H1 (cell line): ENCODE measurements around the gene MEF2A. TPM values are rescaled to one million over a fixed set of nuclear protein-coding genes. Genes with fewer than 3 reads are reported as not detected.

Experiments used
- CTCF ChIA-PET: fragments of 300-600 bp; sonication (Branson Sonifier 250); formaldehyde crosslinking; loops from one replicate; lab custom pipeline; 2021; ENCODE audit not compliant: partially characterized antibody; lab: Charles Lee
- POLR2A ChIA-PET: fragments of 300-600 bp; sonication (Branson Sonifier 250); formaldehyde crosslinking; loops from one replicate; lab custom pipeline; 2021; ENCODE audit warnings: inconsistent platforms; ENCODE audit not compliant: partially characterized antibody; lab: Charles Lee
- DNase-seq, 2 experiments: peaks; one replicate each; pipeline versions ENCODE4 v3.0.0 to v3.0.0-alpha.2; 2010 to 2022; ENCODE audit warnings: low spot score in 2 of 2, low read depth in 1 of 2, mixed read lengths in 1 of 2
- FAIRE-seq: peaks from 2 replicates; lab custom pipeline; 2011; peaks lifted over from hg19 to GRCh38; lab: Jason Lieb, UNC
- H2AFZ ChIP-seq: 2 replicates; pipeline ENCODE4 v1.8.1; 2012; ENCODE audit warnings: low read length, inconsistent platforms
- H2AK5ac ChIP-seq: 2 replicates; pipeline ENCODE4 v1.6.1; 2013; ENCODE audit warnings: low read depth, low read length
- H2BK120ac ChIP-seq: replicated peaks from 2 replicates; pipeline ENCODE3; 2013; ENCODE audit warnings: low read depth, low read length, inconsistent platforms
- H2BK12ac ChIP-seq: 2 replicates; pipeline ENCODE4 v1.6.1; 2013; ENCODE audit warnings: low read depth, low read length
- H2BK15ac ChIP-seq: 2 replicates; pipeline ENCODE4 v1.6.1; 2013; ENCODE audit warnings: low read length
- H2BK20ac ChIP-seq: 2 replicates; pipeline ENCODE4 v1.6.1; 2013; ENCODE audit warnings: low read length
- H2BK5ac ChIP-seq: 2 replicates; pipeline ENCODE4 v1.6.1; 2013; ENCODE audit warnings: low read depth, low read length
- H3K14ac ChIP-seq: 2 replicates; pipeline ENCODE4 v1.6.1; 2013; ENCODE audit warnings: inconsistent platforms; ENCODE audit not compliant: insufficient read length
- H3K18ac ChIP-seq: 2 replicates; pipeline ENCODE4 v1.6.1; 2013; ENCODE audit warnings: low read length; ENCODE audit errors: extremely low read depth
- H3K23ac ChIP-seq: 2 replicates; pipeline ENCODE4 v1.6.1; 2013; ENCODE audit warnings: inconsistent platforms; ENCODE audit not compliant: insufficient read length
- H3K23me2 ChIP-seq: 2 replicates; pipeline ENCODE4 v1.6.1; 2013; ENCODE audit warnings: low read depth, low read length
- H3K27ac ChIP-seq: 2 replicates; pipeline ENCODE4 v1.6.1; 2011; ENCODE audit warnings: low read depth, low read length, inconsistent platforms
- H3K27me3 ChIP-seq, 4 experiments: replicated peaks in 1 of 4; 1 replicate in 1 of 4; 2 replicates in 3 of 4; pipeline versions ENCODE4 v1.6.1 to v1.8.1; 2011 to 2013; ENCODE audit warnings: low read length in 3 of 4, mild to moderate bottlenecking in 3 of 4, inconsistent platforms in 2 of 4, mixed read lengths in 2 of 4, moderate library complexity in 1 of 4; ENCODE audit not compliant: control insufficient read depth in 3 of 4, insufficient read depth in 3 of 4; ENCODE audit errors: extremely low read depth in 1 of 4
- H3K36me3 ChIP-seq, 4 experiments: 2 replicates each; pipeline versions ENCODE4 v1.6.1 to v1.8.1; 2011 to 2013; ENCODE audit warnings: mild to moderate bottlenecking in 4 of 4, low read length in 3 of 4, moderate library complexity in 2 of 4, control low read depth in 1 of 4, inconsistent platforms in 1 of 4; ENCODE audit not compliant: insufficient read depth in 4 of 4, control insufficient read depth in 2 of 4
- H3K4ac ChIP-seq: replicated peaks from 2 replicates; pipeline ENCODE3; 2013; ENCODE audit warnings: low read length, low read depth, mixed read lengths, inconsistent platforms; ENCODE audit not compliant: insufficient read length
- H3K4me1 ChIP-seq, 4 experiments: replicated peaks in 1 of 4; 1 replicate in 1 of 4; 2 replicates in 3 of 4; pipeline versions ENCODE4 v1.6.1 to v1.8.1; 2011 to 2013; ENCODE audit warnings: low read length in 3 of 4, inconsistent platforms in 2 of 4, mixed read lengths in 1 of 4; ENCODE audit not compliant: insufficient read depth in 4 of 4, control insufficient read depth in 3 of 4
- H3K4me2 ChIP-seq, 2 experiments: 2 replicates each; pipeline versions ENCODE4 v1.6.1 to v1.8.1; 2011 to 2013; ENCODE audit warnings: low read depth in 2 of 2, low read length in 2 of 2, control low read depth in 1 of 2, inconsistent platforms in 1 of 2, mild to moderate bottlenecking in 1 of 2; ENCODE audit not compliant: insufficient read depth in 1 of 2
- H3K4me3 ChIP-seq, 4 experiments: fragments of 200-600, 300-600 bp in 1 of 4; sonication (generic), shearing (Covaris generic), sonication (Bioruptor Twin) in 1 of 4; 2 replicates each; pipeline versions ENCODE4 v1.5.1 to v1.8.1; 2011 to 2016; ENCODE audit warnings: low read length in 4 of 4, low read depth in 3 of 4, control low read depth in 2 of 4, inconsistent platforms in 2 of 4, mild to moderate bottlenecking in 2 of 4, mixed read lengths in 1 of 4, moderate library complexity in 1 of 4; ENCODE audit not compliant: insufficient read depth in 2 of 4; ENCODE audit errors: extremely low read depth in 1 of 4
- H3K56ac ChIP-seq: replicated peaks from 2 replicates; pipeline ENCODE3; 2013; ENCODE audit warnings: low read depth, mild to moderate bottlenecking, mixed read lengths, low read length, inconsistent platforms; ENCODE audit not compliant: insufficient read length
- H3K79me1 ChIP-seq: 2 replicates; pipeline ENCODE4 v1.6.1; 2013; ENCODE audit warnings: low read depth, low read length, control low read depth
- H3K79me2 ChIP-seq, 2 experiments: 2 replicates each; pipeline versions ENCODE4 v1.6.1 to v1.8.1; 2012 to 2013; ENCODE audit warnings: low read length in 2 of 2, mild to moderate bottlenecking in 2 of 2, inconsistent platforms in 1 of 2; ENCODE audit not compliant: insufficient read depth in 2 of 2, control insufficient read depth in 1 of 2
- H3K9ac ChIP-seq, 4 experiments: replicated peaks in 1 of 4; 1 replicate in 1 of 4; 2 replicates in 3 of 4; pipeline versions ENCODE4 v1.6.1 to v1.8.1; 2011 to 2013; ENCODE audit warnings: low read depth in 3 of 4, low read length in 3 of 4, control low read depth in 2 of 4, mild to moderate bottlenecking in 2 of 4, moderate library complexity in 2 of 4, inconsistent platforms in 1 of 4; ENCODE audit errors: extremely low read depth in 1 of 4
- H3K9me3 ChIP-seq, 2 experiments: 2 replicates each; pipeline versions ENCODE4 v1.6.1 to v1.8.1; 2012 to 2013; ENCODE audit warnings: mild to moderate bottlenecking in 2 of 2, moderate library complexity in 2 of 2, control low read depth in 1 of 2, inconsistent platforms in 1 of 2, low read depth in 1 of 2, low read length in 1 of 2, mixed read lengths in 1 of 2; ENCODE audit not compliant: insufficient read depth in 2 of 2
- H4K20me1 ChIP-seq, 2 experiments: replicated peaks in 1 of 2; 2 replicates each; pipeline versions ENCODE3 to v1.8.1; 2011 to 2013; ENCODE audit warnings: inconsistent platforms in 2 of 2, low read length in 2 of 2, mild to moderate bottlenecking in 1 of 2; ENCODE audit not compliant: insufficient read depth in 2 of 2, control insufficient read depth in 1 of 2
- H4K5ac ChIP-seq: 2 replicates; pipeline ENCODE4 v1.6.1; 2013; ENCODE audit warnings: low read length, low read depth, mixed read lengths, inconsistent platforms; ENCODE audit not compliant: insufficient read length
- H4K8ac ChIP-seq: 2 replicates; pipeline ENCODE4 v1.8.0; 2013; ENCODE audit warnings: mild to moderate bottlenecking, moderate library complexity, low read length, inconsistent platforms; ENCODE audit not compliant: insufficient read depth; ENCODE audit errors: extremely low read depth
- H4K91ac ChIP-seq: replicated peaks from 2 replicates; pipeline ENCODE3; 2013; ENCODE audit warnings: low read length, mixed read lengths, inconsistent platforms; ENCODE audit not compliant: insufficient read length
- GABPA ChIP-seq: IDR thresholded peaks from 2 replicates; pipeline ENCODE4 v1.6.1; 2011; ENCODE audit warnings: mild to moderate bottlenecking, low read length, moderate library complexity, borderline replicate concordance; ENCODE audit not compliant: insufficient read depth
- SRF ChIP-seq: IDR thresholded peaks from 2 replicates; pipeline ENCODE4 v1.6.1; 2011; ENCODE audit warnings: mild to moderate bottlenecking, low read depth, low read length, moderate library complexity
- WGBS, 2 experiments: shearing (Covaris generic) in 1 of 2; methylation state at CpG; one replicate each; pipeline versions ENCODE4 v1.1.6 to v1.1.7; 2013 to 2015; ENCODE audit warnings: low lambda C conversion rate in 2 of 2, mixed read lengths in 2 of 2, inconsistent platforms in 1 of 2, low coverage in 1 of 2, missing lambda C conversion rate in 1 of 2; ENCODE audit not compliant: insufficient replicate concordance in 2 of 2, insufficient coverage in 1 of 2, insufficient read length in 1 of 2; ENCODE audit errors: extremely low coverage in 1 of 2, missing lambda C conversion rate in 1 of 2; 5-methylcytosine and 5-hydroxymethylcytosine counted together
- polyA plus RNA-seq, 7 experiments: library from polyadenylated mRNA; depleted of rRNA in 3 of 7; stranded (reverse) in 5 of 7; unstranded in 2 of 7; fragments of >200 nt in 5 of 7; fragments of 200-250 nt in 2 of 7; gene quantifications; 1 replicate in 5 of 7; 2 replicates in 1 of 7; 4 replicates in 1 of 7; pipeline versions ENCODE4 v1.2.1 to v1.2.3, GENCODE V29; 2011 to 2013; ENCODE audit warnings: missing spikeins in 2 of 7, mixed read lengths in 2 of 7
- total RNA-seq: library from RNA; stranded (reverse); fragmentation: NEBNext Ultra II Directional; extraction: Animal tissue kit (Norgen Biotek cat#: 25700); gene quantifications from 2 replicates; pipeline ENCODE4 v1.2.1, GENCODE V29; 2021

The MEF2A gene
- total and polyA plus RNA-seq, 2 of the 8 experiments (the other 6 are each of a cell fraction or from before 2014, with no cell fraction given), result 15.6 to 22.5 TPM

DNA sequence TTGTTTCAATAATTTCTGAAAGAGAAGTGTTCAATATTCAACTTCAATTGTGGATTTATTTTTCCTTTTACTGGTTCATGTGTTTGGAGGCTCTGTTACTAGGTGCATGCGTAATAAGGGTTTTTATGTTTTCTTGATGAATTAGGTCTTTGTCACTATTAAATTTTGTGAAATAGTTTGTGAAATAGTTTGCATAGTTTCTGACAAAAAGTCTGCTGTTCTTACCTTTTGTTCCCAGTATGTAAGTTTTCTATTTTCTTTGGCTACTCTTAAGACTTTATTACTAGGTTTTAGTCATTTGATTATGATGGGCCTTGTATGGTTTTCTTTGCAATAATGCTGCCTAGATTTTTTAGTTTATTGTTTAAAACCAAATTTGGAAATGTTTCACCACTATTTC lies 38.0 kb downstream of the MEF2A start:
- 0 out of 4 replicates have a peak, but pooled peaks cover 0 to 3% of the 10 kb centered on the region in 2 experiments for H3K9me3 ChIP-seq
- H2BK15ac ChIP-seq, result no peak overlapping the region
- no peak overlapping the region for H4K5ac ChIP-seq
- H3K79me2 ChIP-seq, result peaks cover 0 to 96% of the 10 kb centered on the region in 2 experiments; a peak in 3 of 4 replicates
- no peak overlapping the region for H3K4me2 ChIP-seq
- H3K27ac ChIP-seq, result no peak overlapping the region
- no peaks in the 10 kb centered on the region for H3K27me3 ChIP-seq
- FAIRE-seq (no peak), DNase-seq (no peak)
- H2AFZ ChIP-seq, result no peak overlapping the region
- H3K18ac ChIP-seq, result no peak overlapping the region
- ChIA-PET POLR2A (no interaction called here), CTCF (no interaction called here)
- H3K14ac ChIP-seq, result no peak overlapping the region
- H3K23ac ChIP-seq, result no peak overlapping the region
- H2BK5ac ChIP-seq, result no peak overlapping the region
- no peaks in the 10 kb centered on the region for H4K20me1 ChIP-seq
- peaks cover 2% of the 10 kb centered on the region; the same call in 1 of the 2 replicates for H3K79me1 ChIP-seq
- no peak overlapping the region for H4K8ac ChIP-seq
- no peak overlapping the region for H3K56ac ChIP-seq
- TF ChIP-seq GABPA (no peak), SRF (no peak)
- no peaks in the 10 kb centered on the region; the same call in 1 of the 2 replicates for H3K23me2 ChIP-seq
- peaks cover 0 to 8% (median 2%) of the 10 kb centered on the region in 4 experiments; a peak in 3 of 7 replicates for H3K4me1 ChIP-seq
- no peak overlapping the region for H3K9ac ChIP-seq
- H2AK5ac ChIP-seq, result no peak overlapping the region
- no peak overlapping the region for H2BK120ac ChIP-seq
- no peak overlapping the region for H3K4ac ChIP-seq
- no peak overlapping the region for H2BK20ac ChIP-seq
- H4K91ac ChIP-seq, result no peak overlapping the region
- H2BK12ac ChIP-seq, result no peak overlapping the region
- 81% methylated on average over 1 of the region's 1 CpG; no CpG with 5 or more reads in 1 of the 2 experiments for WGBS, 2 experiments
- peaks cover 0 to 13% (median 4%) of the 10 kb centered on the region in 4 experiments; a peak in 3 of 8 replicates for H3K36me3 ChIP-seq
- no peak overlapping the region for H3K4me3 ChIP-seq
